ENCODE results near the gene SNAP29. TPM values are rescaled to one million over a fixed set of nuclear protein-coding genes. Genes with fewer than 3 reads are reported as not detected.
"Not testable (repeated sequence)": the region's sequence is repeated elsewhere in the genome, so short reads cannot be mapped to it uniquely, and the experiment has no call there.

SNAP29 gene
- total and polyA plus RNA-seq, 4 donors = 10.5 to 26.2 (median 16.3) TPM

DNA sequence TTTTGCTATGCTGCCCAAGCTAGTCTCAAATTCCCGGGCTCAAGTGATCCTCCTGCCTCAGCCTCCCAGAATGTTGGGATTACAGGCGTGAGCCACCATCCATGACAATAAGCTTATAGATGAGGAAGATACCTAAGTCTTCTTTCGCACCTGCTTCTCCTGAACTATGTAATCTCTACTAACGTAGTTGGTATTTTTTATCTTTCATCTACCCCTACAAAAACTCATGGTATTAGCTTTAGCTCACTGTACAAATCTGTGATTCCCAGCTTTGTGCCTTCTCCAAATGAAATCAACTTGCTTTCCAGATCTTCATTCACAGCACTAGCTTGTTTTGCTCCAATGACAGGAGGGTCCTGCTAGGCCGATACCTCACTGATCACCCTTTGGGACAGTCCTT is 36.6 kb upstream of the SNAP29 start (continued):
- TF ChIP-seq, protein P1, sequence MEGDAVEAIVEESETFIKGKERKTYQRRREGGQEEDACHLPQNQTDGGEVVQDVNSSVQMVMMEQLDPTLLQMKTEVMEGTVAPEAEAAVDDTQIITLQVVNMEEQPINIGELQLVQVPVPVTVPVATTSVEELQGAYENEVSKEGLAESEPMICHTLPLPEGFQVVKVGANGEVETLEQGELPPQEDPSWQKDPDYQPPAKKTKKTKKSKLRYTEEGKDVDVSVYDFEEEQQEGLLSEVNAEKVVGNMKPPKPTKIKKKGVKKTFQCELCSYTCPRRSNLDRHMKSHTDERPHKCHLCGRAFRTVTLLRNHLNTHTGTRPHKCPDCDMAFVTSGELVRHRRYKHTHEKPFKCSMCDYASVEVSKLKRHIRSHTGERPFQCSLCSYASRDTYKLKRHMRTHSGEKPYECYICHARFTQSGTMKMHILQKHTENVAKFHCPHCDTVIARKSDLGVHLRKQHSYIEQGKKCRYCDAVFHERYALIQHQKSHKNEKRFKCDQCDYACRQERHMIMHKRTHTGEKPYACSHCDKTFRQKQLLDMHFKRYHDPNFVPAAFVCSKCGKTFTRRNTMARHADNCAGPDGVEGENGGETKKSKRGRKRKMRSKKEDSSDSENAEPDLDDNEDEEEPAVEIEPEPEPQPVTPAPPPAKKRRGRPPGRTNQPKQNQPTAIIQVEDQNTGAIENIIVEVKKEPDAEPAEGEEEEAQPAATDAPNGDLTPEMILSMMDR (IDR thresholded peaks at IDR 0.05; ENCODE audit: low read depth, low read length, missing input control) = no peak

DNA sequence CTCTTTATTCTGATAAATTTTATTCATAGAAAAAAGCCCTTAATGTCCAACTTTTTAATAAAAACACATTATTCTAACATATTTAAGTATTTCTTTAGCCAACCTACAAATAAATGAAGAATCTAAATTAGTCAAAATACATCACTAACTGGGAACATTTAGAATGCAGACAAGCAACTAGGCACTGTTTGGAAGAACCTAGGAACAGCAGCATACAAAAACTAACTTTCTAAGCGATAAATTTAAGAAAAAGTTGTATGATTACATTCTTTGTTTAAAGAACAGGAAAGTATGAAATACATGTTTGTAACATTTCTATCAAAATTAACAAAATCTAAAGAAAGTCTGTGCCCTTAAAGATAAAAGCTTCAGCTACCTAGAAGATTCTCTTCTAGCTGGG is 35.5 kb upstream of the SNAP29 start:
- no peak for DNase-seq (ENCODE audit: low spot score)
- H3K27ac ChIP-seq (ENCODE audit: low read depth in 1 of 2, low read length in 2 of 2) = no peak overlapping the region
- H3K9ac ChIP-seq (ENCODE audit: low read depth in 1 of 2, low read length in 2 of 2) = no peak overlapping the region
- H3K36me3 ChIP-seq (ENCODE audit: control insufficient read depth in 4 of 4, insufficient read depth in 3 of 4, low read depth in 1 of 4, low read length in 3 of 4) = peaks cover 8 to 38% (median 24%) of the 10 kb centered on the region in 4 donors
- peaks cover 0 to 8% (median 1%) of the 10 kb centered on the region in 4 donors for H3K4me1 ChIP-seq (ENCODE audit: control insufficient read depth in 4 of 4, insufficient read depth in 4 of 4, low read length in 3 of 4)
- no peaks in the 10 kb centered on the region for H3K9me3 ChIP-seq (ENCODE audit: control insufficient read depth in 4 of 4, low read length in 3 of 4)
- no peaks in the 10 kb centered on the region for H3K27me3 ChIP-seq (ENCODE audit: control insufficient read depth in 4 of 4, insufficient read depth in 4 of 4, low read length in 3 of 4)
- TF ChIP-seq, protein P2, sequence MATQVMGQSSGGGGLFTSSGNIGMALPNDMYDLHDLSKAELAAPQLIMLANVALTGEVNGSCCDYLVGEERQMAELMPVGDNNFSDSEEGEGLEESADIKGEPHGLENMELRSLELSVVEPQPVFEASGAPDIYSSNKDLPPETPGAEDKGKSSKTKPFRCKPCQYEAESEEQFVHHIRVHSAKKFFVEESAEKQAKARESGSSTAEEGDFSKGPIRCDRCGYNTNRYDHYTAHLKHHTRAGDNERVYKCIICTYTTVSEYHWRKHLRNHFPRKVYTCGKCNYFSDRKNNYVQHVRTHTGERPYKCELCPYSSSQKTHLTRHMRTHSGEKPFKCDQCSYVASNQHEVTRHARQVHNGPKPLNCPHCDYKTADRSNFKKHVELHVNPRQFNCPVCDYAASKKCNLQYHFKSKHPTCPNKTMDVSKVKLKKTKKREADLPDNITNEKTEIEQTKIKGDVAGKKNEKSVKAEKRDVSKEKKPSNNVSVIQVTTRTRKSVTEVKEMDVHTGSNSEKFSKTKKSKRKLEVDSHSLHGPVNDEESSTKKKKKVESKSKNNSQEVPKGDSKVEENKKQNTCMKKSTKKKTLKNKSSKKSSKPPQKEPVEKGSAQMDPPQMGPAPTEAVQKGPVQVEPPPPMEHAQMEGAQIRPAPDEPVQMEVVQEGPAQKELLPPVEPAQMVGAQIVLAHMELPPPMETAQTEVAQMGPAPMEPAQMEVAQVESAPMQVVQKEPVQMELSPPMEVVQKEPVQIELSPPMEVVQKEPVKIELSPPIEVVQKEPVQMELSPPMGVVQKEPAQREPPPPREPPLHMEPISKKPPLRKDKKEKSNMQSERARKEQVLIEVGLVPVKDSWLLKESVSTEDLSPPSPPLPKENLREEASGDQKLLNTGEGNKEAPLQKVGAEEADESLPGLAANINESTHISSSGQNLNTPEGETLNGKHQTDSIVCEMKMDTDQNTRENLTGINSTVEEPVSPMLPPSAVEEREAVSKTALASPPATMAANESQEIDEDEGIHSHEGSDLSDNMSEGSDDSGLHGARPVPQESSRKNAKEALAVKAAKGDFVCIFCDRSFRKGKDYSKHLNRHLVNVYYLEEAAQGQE (IDR thresholded peaks at IDR 0.05) = no peak
- TF ChIP-seq YY1 (IDR thresholded peaks at IDR 0.05) (no peak), RAD21 (IDR thresholded peaks at IDR 0.05) (no peak), HNF4G (IDR thresholded peaks at IDR 0.05) (no peak), HNF4A (conservative IDR thresholded peaks at IDR 0.05) (no peak), JUND (IDR thresholded peaks at IDR 0.05) (no peak), FOXA2 (IDR thresholded peaks at IDR 0.05) (no peak)
- TF ChIP-seq, protein P1 (IDR thresholded peaks at IDR 0.05; ENCODE audit: low read depth, low read length, missing input control) = no peak
- no peak overlapping the region for H3K4me3 ChIP-seq (ENCODE audit: low read depth in 1 of 3, low read length in 3 of 3)
- WGBS = 99% methylated on average over 1 of the region's 1 CpG

DNA sequence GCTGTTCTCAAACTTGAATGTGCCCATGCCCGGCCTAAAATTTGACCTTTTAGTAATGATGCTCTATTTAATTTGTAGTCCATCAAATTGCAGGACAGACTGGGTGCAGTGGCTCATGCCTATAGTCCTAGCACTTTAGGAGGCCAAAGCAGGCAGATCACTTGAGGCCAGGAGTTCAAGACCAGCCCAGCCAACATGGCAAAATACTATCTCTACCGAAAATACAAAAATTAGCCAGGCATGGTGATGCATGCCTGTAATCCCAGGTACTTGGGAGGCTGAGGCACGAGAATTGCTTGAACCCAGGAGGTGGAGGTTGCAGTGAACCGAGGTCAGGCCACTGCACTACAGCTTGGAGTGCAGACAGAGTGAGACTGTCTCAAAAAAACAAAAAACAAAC is 33.6 kb upstream of the SNAP29 start:
- H3K27ac ChIP-seq (ENCODE audit: low read depth in 1 of 2, low read length in 2 of 2); H3K9me3 ChIP-seq (ENCODE audit: control insufficient read depth in 4 of 4, low read length in 3 of 4); H3K27me3 ChIP-seq (ENCODE audit: control insufficient read depth in 4 of 4, insufficient read depth in 4 of 4, low read length in 3 of 4); H3K4me3 ChIP-seq (ENCODE audit: low read depth in 1 of 3, low read length in 3 of 3); H3K9ac ChIP-seq (ENCODE audit: low read depth in 1 of 2, low read length in 2 of 2); H3K4me1 ChIP-seq (ENCODE audit: control insufficient read depth in 4 of 4, insufficient read depth in 4 of 4, low read length in 3 of 4); DNase-seq (ENCODE audit: low spot score): not testable (repeated sequence)
- 96% methylated on average over 4 of the region's 4 CpGs for WGBS
- H3K36me3 ChIP-seq (ENCODE audit: control insufficient read depth in 4 of 4, insufficient read depth in 3 of 4, low read depth in 1 of 4, low read length in 3 of 4) = peaks cover 6 to 23% (median 12%) of the 10 kb centered on the region in 4 donors

Data from liver (tissue), 9 donors.